GM19463 (cell line): ENCODE measurements around the gene KCNJ10.

Experiments
- ATAC-seq: cut with Tn5 transposase; IDR thresholded peaks from one replicate; pipeline ENCODE4 v1.9.1; 2021; ENCODE audit warnings: mild to moderate bottlenecking, moderate library complexity; ENCODE audit not compliant: unreplicated experiment

KCNJ10 gene

DNA sequence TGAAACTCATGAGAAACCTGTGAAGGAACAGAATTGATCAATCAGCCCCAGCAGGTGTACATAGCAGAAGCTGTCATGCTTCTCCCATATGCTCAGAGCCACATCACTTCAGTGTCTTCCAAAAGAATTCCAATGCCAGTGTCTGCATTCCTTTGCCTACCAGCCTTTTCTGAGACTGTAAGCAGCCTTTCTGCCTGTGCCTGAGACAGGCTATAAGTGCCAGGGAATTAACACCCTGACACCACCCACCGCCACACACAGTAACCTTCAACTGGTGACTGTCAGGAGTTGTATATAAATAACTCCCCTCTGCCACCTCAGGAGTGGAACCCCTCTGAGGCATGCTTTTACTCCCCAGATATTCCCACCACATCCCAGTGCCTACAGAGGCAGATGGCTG is 77.8 kb downstream of the KCNJ10 start:
- no peak for ATAC-seq

DNA sequence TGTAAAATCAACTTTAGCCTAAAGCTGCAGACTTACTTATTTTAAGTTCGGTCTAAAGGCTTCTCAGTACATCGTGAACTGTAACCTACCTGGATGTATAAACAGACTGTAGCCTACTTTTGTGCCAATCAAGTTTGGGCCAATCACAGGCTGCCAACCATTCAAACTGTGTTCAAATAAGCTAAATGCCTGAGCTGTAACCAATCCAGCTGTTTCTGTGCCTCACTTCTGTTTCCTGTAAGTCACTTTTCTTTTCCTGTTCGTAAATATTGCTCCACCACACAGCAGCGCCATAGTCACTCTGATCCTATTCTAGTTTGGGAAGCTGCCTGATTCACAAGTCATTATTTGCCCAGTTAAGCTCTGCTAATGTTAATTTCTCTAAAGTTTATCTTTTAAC is 78.4 kb downstream of the KCNJ10 start:
- ATAC-seq, result no peak

DNA sequence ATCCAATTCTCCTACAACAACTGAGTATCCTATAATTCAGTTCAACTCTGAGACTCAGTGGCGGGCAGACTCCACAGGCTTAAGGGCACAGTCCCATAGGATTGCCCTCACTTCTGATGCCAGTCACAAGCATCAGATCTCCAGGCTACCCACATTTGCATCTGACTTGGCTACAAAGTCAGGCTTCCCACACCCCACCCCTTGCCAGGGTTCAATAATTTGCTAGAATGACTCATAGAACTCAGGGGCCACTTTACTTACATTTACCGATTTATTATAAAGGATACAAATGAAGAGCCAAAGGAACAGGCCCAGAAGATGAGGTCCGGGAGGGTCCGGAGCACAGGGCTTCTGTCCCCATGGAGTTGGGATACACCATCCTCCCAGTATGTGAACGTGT is 80.0 kb downstream of the KCNJ10 start:
- no peak for ATAC-seq

DNA sequence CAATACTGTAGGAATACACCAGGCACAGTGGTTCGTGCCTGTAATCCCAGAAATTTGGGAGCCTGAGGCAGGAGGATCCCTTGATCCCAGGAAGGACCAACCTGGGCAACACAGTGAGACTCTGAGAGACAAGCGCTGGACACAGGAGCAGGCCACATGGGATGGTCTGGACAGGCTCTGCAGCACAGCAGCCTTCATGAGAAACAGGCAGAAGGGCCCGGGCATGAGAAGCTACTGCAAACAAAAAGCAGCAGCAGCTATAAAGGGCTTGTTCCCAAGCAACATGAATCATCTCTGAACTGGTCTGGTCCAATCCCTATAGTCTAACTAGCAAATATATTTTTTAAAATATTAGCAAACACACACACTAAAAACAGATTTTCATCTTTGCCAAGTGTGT is 80.4 kb downstream of the KCNJ10 start:
- ATAC-seq, result no peak

DNA sequence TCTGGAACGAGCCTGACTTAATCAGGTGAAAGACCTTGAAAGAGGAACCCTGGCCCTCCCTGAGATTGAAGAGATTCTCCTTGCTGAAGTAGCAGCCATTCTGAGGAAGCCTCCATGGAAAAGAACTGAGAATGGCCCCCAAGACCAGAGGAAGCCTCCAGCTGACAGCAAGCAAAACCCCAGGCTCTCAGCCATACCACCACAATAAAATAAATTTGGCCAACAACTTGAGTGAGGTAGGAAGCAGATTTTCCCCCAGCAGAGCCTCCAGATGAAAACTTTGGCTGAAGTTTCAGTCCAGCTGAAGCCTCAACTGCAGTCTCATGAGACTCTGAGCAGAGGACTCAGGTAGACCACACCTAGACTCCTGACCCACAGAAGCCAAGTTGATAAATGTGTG is 82.0 kb downstream of the KCNJ10 start:
- no peak for ATAC-seq

GRCh38 chr1:159987186-159987585 is 82.8 kb downstream of the KCNJ10 start:
- no peak for ATAC-seq

- no peak for ATAC-seq
These were observed 83.4 kb downstream of the KCNJ10 start for GRCh38 chr1:159986531-159986930.

DNA sequence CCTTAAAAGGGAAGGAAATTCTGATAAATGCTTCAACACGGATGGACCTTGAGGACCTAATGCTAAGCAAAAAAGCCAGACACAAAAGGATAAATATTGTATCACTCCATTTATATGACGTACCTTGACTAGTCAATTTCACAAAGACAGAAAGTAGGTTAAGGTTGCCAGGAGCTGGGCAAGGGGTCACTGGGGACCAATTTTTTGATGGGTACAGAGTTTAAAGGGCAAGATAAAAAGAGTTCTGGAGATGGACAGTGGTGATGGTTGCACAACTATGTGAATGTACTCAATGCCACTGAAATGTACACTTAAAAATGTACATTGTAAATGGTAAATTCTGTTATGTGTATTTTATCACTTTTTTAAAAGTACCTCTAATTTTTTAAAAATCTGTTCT is 83.9 kb downstream of the KCNJ10 start:
- ATAC-seq, result no peak

DNA sequence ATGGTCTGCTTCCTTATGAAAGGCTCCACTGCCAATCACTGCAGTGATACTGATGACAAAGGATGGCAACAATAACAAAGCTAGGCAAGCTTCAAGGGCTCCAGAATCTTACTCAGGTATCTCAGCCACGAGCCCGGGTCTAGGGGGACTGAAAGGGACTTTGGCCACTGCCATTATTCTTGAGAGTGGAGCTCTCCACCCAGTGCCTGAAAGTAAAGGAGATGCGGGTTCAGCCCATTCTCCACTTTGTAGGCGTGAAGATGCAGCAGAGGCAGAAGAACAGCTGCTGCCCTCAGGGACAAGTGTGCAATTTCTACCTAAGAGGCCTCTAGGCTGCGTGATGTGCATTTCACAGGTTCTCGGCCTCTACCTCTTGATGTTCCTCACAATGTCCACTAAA is 84.5 kb downstream of the KCNJ10 start:
- no peak for ATAC-seq

GRCh38 chr1:159983681-159984080 is 86.3 kb downstream of the KCNJ10 start:
- no peak for ATAC-seq

- no peak for ATAC-seq
These were observed 87.7 kb downstream of the KCNJ10 start for GRCh38 chr1:159982280-159982679.

DNA sequence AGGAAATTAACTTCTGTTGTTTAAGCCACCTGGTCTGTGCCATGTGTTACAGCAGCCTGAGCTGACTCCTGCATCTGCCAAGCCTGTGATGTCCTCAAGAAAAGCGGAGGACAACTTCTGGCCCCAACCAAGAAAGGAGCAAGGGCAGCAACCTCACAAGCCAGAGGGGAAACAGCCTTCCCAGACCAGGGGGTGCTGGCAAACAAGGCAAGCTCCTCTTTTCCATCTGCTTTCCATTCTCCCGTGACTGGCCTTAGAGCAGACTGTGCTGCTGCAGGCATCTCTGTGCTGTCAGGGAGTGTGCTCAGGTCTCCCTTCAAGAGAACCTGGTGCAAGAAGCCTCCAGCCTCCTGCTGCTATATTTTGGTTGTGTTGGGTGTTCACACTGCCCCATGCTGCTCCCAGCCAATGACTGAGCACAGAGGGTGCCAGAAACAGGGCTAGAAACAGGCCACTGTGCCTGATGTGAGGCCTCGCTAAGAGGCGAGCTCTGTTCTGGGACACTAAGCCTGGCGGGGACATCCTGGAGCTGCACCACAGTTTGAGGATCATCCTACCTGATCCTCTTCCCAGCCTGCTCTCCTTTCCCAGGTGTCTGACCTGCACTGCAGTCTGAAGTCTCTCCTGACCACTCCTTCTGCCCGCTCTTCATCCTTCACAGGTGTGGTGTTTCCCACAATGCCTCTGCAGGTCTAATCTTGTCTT is 88.5 kb downstream of the KCNJ10 start:
- no peak for ATAC-seq

GRCh38 chr1:159980786-159981185 is 89.2 kb downstream of the KCNJ10 start:
- ATAC-seq, result no peak

DNA sequence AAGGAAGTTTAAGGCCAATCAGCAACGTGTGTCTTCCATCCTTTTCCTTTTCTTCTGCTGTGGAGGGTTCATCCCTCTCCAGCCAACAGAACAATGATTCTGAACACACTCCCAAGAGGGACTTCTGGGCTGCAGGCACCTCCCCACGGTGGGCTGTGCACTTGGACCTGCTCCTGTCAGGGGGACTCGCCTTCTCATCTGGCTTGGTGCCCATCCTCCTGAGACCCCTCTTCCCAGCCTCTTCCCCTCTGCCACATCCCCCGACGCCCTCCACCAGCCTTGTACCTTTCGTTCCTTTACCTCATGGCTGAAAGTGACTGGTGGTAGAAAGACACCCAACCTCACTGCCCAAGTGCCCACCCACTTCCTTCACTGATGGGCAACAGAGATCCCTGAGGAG is 89.9 kb downstream of the KCNJ10 start:
- no peak for ATAC-seq

- ATAC-seq, result no peak
These were observed 90.7 kb downstream of the KCNJ10 start for GRCh38 chr1:159979257-159979656.

DNA sequence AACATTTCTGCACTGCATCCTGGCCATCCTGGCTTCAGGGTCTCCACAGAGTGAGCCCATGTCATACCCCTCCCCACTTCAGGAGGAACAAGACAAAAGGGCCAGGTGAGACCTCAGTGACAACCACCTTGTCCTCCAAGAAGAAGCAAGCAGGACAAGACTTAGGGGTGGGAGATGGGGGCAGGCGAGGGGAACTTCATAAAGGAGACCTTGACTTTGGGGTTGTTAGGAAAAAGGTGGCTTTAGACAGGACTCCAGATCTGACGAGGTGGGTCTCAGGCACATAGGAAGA is 91.9 kb downstream of the KCNJ10 start:
- no peak for ATAC-seq

- ATAC-seq, result no peak
These were observed 92.4 kb downstream of the KCNJ10 start for GRCh38 chr1:159977364-159978106.

DNA sequence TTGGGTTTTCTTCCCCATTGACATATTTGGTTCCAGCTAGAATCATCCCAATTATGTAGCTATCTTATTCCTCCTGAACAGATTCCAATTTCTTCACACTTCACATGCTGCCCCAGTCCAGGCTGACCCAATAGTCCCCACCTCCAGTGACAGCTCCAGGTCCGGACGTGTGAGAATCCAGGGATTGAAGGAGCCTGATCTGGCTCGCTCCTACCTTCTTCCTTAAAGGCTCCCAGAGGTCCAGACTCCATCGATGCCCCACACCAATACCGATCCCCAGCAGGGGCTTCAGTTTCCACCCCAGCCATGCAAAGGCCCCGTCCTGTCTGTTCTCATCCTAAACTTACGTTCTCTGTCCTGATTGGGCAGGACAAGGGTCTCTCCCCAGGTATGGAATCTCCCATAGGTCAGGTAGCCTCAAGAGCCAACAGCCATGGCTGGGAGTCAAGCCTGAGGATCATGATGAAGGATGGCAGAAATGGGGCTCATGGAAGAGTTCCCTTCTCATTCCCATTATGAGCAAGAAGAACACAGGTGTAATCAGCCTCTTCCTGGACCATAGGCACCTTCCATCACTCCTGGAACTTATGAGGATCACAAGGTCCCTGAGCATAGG is 95.5 kb downstream of the KCNJ10 start:
- no peak for ATAC-seq

- ATAC-seq, result no peak
These were observed 96.5 kb downstream of the KCNJ10 start for GRCh38 chr1:159973350-159973940.

- no peak for ATAC-seq
These were observed 97.3 kb downstream of the KCNJ10 start for GRCh38 chr1:159972443-159973205.

GRCh38 chr1:159970932-159971342 is 99.0 kb downstream of the KCNJ10 start:
- ATAC-seq, result no peak
